ENCODE data around the gene MORN5.

Gene MORN5

DNA sequence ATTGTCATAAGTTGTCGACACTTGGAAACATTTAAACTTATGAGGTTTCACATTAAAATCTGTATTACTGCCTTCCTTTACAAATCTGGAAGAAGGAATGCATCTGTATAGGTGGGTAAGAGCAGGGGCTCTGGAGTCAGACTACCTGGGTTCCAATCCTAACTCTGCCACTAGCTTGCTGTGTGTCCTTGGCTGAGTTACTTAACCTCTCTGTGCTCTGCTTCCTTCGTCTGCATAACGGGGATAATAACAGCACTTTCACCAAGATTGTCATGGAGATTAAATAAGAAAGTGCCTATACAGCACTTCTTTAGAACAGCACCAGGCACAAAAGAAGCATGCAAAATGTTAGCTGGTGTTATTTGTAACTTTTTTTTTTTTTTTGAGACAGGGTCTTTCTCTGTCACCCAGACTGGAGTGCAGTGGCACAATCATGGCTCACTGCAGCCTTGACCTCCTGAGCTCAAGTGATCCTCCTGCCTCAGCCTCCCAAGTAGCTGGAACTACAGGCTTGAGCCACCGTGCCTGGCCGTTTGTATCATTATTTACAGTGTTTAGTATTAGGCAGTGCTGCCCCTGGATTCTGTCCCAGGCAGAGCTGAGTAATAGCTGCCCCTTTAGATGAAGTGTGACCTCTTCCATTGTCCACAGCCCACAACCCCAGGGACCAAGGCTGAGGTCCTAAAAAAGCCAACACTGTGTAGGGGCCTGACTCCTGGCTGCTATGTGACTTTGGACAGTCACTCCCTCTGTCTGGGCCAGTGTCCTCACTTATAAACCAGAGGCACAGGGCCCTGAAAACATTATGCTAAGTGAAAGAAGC lies 41.2 kb upstream of the MORN5 start:
- peaks cover 16% of the 10 kb centered on the region; the same call in 1 of the 2 replicates for H3K4me1 ChIP-seq (ENCODE audit: insufficient read depth, low read length)
- H3K27me3 ChIP-seq (ENCODE audit: insufficient read depth, low read length) = no peaks in the 10 kb centered on the region
- H3K9ac ChIP-seq (ENCODE audit: low read depth, low read length) = no peak overlapping the region
- no peaks in the 10 kb centered on the region for H3K9me3 ChIP-seq (ENCODE audit: insufficient read depth, low read depth, low read length)
- no peak overlapping the region for H3K4me3 ChIP-seq (ENCODE audit: low read length)
- H3K36me3 ChIP-seq (ENCODE audit: insufficient read depth, low read length) = no peaks in the 10 kb centered on the region
- H3K27ac ChIP-seq (ENCODE audit: low read depth, low read length) = no peak overlapping the region
- WGBS = 97% methylated on average over 5 of the region's 5 CpGs

- no peaks in the 10 kb centered on the region for H3K36me3 ChIP-seq (ENCODE audit: insufficient read depth, low read length)
- H3K27ac ChIP-seq (ENCODE audit: low read depth, low read length) = no peak overlapping the region
- no peak overlapping the region for H3K9ac ChIP-seq (ENCODE audit: low read depth, low read length)
- no peaks in the 10 kb centered on the region for H3K27me3 ChIP-seq (ENCODE audit: insufficient read depth, low read length)
- no peaks in the 10 kb centered on the region for H3K9me3 ChIP-seq (ENCODE audit: insufficient read depth, low read depth, low read length)
- H3K4me1 ChIP-seq (ENCODE audit: insufficient read depth, low read length) = peaks cover 16% of the 10 kb centered on the region; the same call in 1 of the 2 replicates
- H3K4me3 ChIP-seq (ENCODE audit: low read length) = no peak overlapping the region
- WGBS = 94% methylated on average over 13 of the region's 13 CpGs
These were observed 40.6 kb upstream of the MORN5 start for GRCh38 chr9:122119166-122119521.

GRCh38 chr9:122119721-122120120 lies 40.0 kb upstream of the MORN5 start:
- Histone ChIP-seq H3K27ac (ENCODE audit: low read depth, low read length) (no peak overlapping the region), H3K36me3 (ENCODE audit: insufficient read depth, low read length) (no peaks in the 10 kb centered on the region), H3K27me3 (ENCODE audit: insufficient read depth, low read length) (no peaks in the 10 kb centered on the region), H3K4me1 (ENCODE audit: insufficient read depth, low read length) (peaks cover 16% of the 10 kb centered on the region; the same call in 1 of the 2 replicates), H3K4me3 (ENCODE audit: low read length) (no peak overlapping the region), H3K9ac (ENCODE audit: low read depth, low read length) (no peak overlapping the region), H3K9me3 (ENCODE audit: insufficient read depth, low read depth, low read length) (no peaks in the 10 kb centered on the region)
- 82% methylated on average over 5 of the region's 5 CpGs for WGBS

DNA sequence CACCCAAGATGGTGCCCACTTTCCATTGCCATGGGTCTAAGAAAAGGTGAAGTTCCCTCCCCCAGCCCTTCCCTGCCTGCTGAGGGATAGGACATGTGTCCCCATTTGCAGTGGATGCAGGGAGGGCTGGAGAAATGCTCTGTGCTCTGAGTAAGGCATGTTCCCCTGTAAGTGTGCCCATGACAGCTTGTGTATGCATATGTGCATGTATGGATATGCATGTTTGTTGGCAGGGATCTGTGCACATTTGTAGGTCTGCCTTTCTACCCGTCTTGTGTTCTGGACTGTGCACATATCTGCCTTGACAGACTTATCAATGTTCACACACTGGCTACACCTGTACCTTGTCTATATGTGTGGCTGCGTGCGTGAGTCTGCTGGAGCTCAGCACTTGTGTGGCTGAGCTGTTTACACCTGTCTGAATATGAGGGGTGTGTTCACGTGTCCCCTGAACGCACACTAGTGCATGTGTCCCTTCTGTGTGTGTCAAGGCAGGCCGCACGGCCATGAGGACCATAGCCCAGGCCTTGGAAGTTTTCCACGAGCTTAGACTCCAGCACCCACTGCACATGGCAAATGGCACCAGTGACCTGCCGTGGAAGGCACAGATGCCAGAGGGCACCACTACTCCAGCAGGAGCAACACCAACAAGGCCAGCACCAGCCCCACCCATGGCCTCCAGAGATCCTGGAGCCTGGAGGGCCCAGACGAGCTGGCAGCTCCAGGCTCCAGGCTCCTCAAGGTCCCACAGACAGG lies 39.2 kb upstream of the MORN5 start:
- 84% methylated on average over 10 of the region's 10 CpGs for WGBS
- H3K4me1 ChIP-seq (ENCODE audit: insufficient read depth, low read length) = peaks cover 12% of the 10 kb centered on the region; the same call in 1 of the 2 replicates
- no peaks in the 10 kb centered on the region for H3K9me3 ChIP-seq (ENCODE audit: insufficient read depth, low read depth, low read length)
- no peak overlapping the region for H3K4me3 ChIP-seq (ENCODE audit: low read length)
- H3K27me3 ChIP-seq (ENCODE audit: insufficient read depth, low read length) = peaks cover 4% of the 10 kb centered on the region
- H3K27ac ChIP-seq (ENCODE audit: low read depth, low read length) = no peak overlapping the region
- no peaks in the 10 kb centered on the region for H3K36me3 ChIP-seq (ENCODE audit: insufficient read depth, low read length)
- no peak overlapping the region for H3K9ac ChIP-seq (ENCODE audit: low read depth, low read length)

GRCh38 chr9:122121391-122121790 lies 38.3 kb upstream of the MORN5 start:
- peaks cover 12% of the 10 kb centered on the region for H3K27me3 ChIP-seq (ENCODE audit: insufficient read depth, low read length)
- H3K4me1 ChIP-seq (ENCODE audit: insufficient read depth, low read length) = peaks cover 8% of the 10 kb centered on the region; the same call in 1 of the 2 replicates
- no peak overlapping the region for H3K27ac ChIP-seq (ENCODE audit: low read depth, low read length)
- no peak overlapping the region for H3K9ac ChIP-seq (ENCODE audit: low read depth, low read length)
- H3K9me3 ChIP-seq (ENCODE audit: insufficient read depth, low read depth, low read length) = no peaks in the 10 kb centered on the region
- H3K36me3 ChIP-seq (ENCODE audit: insufficient read depth, low read length) = no peaks in the 10 kb centered on the region
- H3K4me3 ChIP-seq (ENCODE audit: low read length) = no peak overlapping the region
- WGBS = 93% methylated on average over 10 of the region's 10 CpGs

DNA sequence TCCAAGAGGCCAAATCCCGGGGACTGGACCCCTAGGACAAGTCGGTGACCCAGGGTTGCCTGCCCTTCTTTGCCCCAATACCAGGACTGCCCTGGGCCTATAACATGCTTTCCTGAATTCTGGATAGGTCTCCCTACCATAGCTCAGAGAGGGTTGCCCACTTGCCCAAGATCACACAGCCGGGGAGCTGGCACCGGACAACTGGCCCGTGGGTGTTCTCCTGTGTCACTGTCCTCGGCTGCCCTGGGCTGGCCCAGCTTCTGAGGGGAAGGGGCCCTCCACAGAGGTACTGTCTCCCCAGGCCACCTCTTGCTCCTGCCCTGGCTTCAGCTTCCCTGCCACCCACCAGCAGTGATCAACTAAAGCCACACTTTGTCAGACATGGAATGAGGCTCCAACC lies 37.8 kb upstream of the MORN5 start:
- no peaks in the 10 kb centered on the region for H3K36me3 ChIP-seq (ENCODE audit: insufficient read depth, low read length)
- H3K9me3 ChIP-seq (ENCODE audit: insufficient read depth, low read depth, low read length) = no peaks in the 10 kb centered on the region
- H3K27ac ChIP-seq (ENCODE audit: low read depth, low read length) = no peak overlapping the region
- H3K9ac ChIP-seq (ENCODE audit: low read depth, low read length) = no peak overlapping the region
- peaks cover 4% of the 10 kb centered on the region; the same call in 1 of the 2 replicates for H3K4me1 ChIP-seq (ENCODE audit: insufficient read depth, low read length)
- 94% methylated on average over 6 of the region's 6 CpGs for WGBS
- H3K27me3 ChIP-seq (ENCODE audit: insufficient read depth, low read length) = peaks cover 18% of the 10 kb centered on the region
- no peak overlapping the region for H3K4me3 ChIP-seq (ENCODE audit: low read length)

- no peak overlapping the region for H3K9ac ChIP-seq (ENCODE audit: low read depth, low read length)
- H3K4me1 ChIP-seq (ENCODE audit: insufficient read depth, low read length) = peaks cover 4% of the 10 kb centered on the region; the same call in 1 of the 2 replicates
- H3K27me3 ChIP-seq (ENCODE audit: insufficient read depth, low read length) = peaks cover 23% of the 10 kb centered on the region
- 52% methylated on average over 6 of the region's 6 CpGs for WGBS
- H3K4me3 ChIP-seq (ENCODE audit: low read length) = no peak overlapping the region
- no peaks in the 10 kb centered on the region for H3K9me3 ChIP-seq (ENCODE audit: insufficient read depth, low read depth, low read length)
- no peaks in the 10 kb centered on the region for H3K36me3 ChIP-seq (ENCODE audit: insufficient read depth, low read length)
- no peak overlapping the region for H3K27ac ChIP-seq (ENCODE audit: low read depth, low read length)
These were observed 37.2 kb upstream of the MORN5 start for GRCh38 chr9:122122468-122122867.

DNA sequence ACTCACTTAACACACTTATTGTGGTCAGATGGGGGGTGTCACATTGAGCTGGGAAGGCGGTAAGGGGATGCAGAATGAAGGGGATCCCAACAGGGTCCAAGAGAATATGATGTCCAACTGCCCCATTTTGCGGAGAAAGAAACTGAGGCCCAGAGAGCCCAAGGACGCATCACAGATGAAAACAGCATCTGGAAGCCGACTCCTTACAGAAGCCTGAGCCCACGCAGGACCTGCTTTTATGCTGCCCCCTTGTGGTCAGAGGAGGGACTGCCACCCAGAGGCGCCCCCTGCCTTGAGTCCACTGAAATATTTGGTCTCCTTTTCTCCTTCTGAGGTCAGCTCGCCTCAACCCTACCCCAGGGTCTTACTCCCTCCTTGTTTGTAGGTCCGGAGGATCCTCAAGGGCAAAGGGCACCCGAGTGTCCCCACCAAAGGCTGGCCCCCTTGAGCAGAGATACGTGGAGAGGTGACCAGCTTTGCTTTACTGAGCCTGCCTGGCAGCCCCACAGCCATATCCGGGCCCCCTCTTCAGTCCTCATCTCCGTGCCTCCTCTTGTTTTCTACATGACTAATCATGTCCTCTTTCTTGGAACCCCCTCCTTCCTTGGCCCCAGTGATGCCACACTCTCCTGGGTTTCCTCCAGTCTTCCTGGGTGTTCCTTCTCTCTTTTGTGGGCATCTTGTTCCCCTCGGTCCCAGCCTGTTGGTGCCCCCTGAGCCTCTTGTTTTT lies 36.6 kb upstream of the MORN5 start:
- Histone ChIP-seq H3K27ac (ENCODE audit: low read depth, low read length) (no peak overlapping the region), H3K4me1 (ENCODE audit: insufficient read depth, low read length) (peaks cover 4% of the 10 kb centered on the region; the same call in 1 of the 2 replicates), H3K4me3 (ENCODE audit: low read length) (no peak overlapping the region), H3K9me3 (ENCODE audit: insufficient read depth, low read depth, low read length) (no peaks in the 10 kb centered on the region), H3K27me3 (ENCODE audit: insufficient read depth, low read length) (peaks cover 27% of the 10 kb centered on the region), H3K36me3 (ENCODE audit: insufficient read depth, low read length) (no peaks in the 10 kb centered on the region), H3K9ac (ENCODE audit: low read depth, low read length) (no peak overlapping the region)
- WGBS = 44% methylated on average over 13 of the region's 13 CpGs

- no peak overlapping the region for H3K9ac ChIP-seq (ENCODE audit: low read depth, low read length)
- WGBS = 100% methylated on average over 1 of the region's 1 CpG
- H3K27me3 ChIP-seq (ENCODE audit: insufficient read depth, low read length) = peaks cover 30% of the 10 kb centered on the region
- peaks cover 4% of the 10 kb centered on the region; the same call in 1 of the 2 replicates for H3K4me1 ChIP-seq (ENCODE audit: insufficient read depth, low read length)
- H3K27ac ChIP-seq (ENCODE audit: low read depth, low read length) = no peak overlapping the region
- no peaks in the 10 kb centered on the region for H3K9me3 ChIP-seq (ENCODE audit: insufficient read depth, low read depth, low read length)
- H3K4me3 ChIP-seq (ENCODE audit: low read length) = no peak overlapping the region
- no peaks in the 10 kb centered on the region for H3K36me3 ChIP-seq (ENCODE audit: insufficient read depth, low read length)
These were observed 35.7 kb upstream of the MORN5 start for GRCh38 chr9:122124048-122124447.

GRCh38 chr9:122124528-122124927 lies 35.2 kb upstream of the MORN5 start:
- Histone ChIP-seq H3K27ac (ENCODE audit: low read depth, low read length) (no peak overlapping the region), H3K4me1 (ENCODE audit: insufficient read depth, low read length) (peaks cover 4% of the 10 kb centered on the region; the same call in 1 of the 2 replicates), H3K9ac (ENCODE audit: low read depth, low read length) (no peak overlapping the region), H3K4me3 (ENCODE audit: low read length) (no peak overlapping the region), H3K36me3 (ENCODE audit: insufficient read depth, low read length) (no peaks in the 10 kb centered on the region), H3K27me3 (ENCODE audit: insufficient read depth, low read length) (peaks cover 32% of the 10 kb centered on the region), H3K9me3 (ENCODE audit: insufficient read depth, low read depth, low read length) (no peaks in the 10 kb centered on the region)
- 89% methylated on average over 7 of the region's 7 CpGs for WGBS

DNA sequence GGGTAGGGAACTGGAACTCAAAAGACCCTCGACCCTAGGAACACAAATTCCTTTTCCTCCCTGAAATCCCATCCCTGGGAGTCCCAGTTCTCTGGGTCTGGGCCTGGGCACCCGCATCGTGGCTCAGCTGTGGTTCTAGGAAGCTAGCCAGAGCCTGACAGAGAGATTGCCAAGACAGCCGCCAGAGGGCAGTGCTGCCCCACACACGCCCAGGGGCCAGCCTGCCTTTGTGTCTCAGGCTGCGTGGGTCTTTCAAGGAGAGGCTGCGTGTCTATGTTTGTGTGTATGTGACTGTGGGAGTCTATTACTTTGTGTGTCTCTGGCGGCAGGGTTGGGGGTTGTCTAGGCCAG lies 34.6 kb upstream of the MORN5 start:
- no peak overlapping the region for H3K9ac ChIP-seq (ENCODE audit: low read depth, low read length)
- WGBS = 6% methylated on average over 8 of the region's 8 CpGs
- H3K36me3 ChIP-seq (ENCODE audit: insufficient read depth, low read length) = no peaks in the 10 kb centered on the region
- H3K9me3 ChIP-seq (ENCODE audit: insufficient read depth, low read depth, low read length) = no peaks in the 10 kb centered on the region
- no peak overlapping the region for H3K4me3 ChIP-seq (ENCODE audit: low read length)
- peaks cover 35% of the 10 kb centered on the region for H3K27me3 ChIP-seq (ENCODE audit: insufficient read depth, low read length)
- no peak overlapping the region for H3K27ac ChIP-seq (ENCODE audit: low read depth, low read length)
- H3K4me1 ChIP-seq (ENCODE audit: insufficient read depth, low read length) = peaks cover 4% of the 10 kb centered on the region; the same call in 1 of the 2 replicates

Measured in HUES64 (cell line).